ENCODE results near the gene SULF2.

Gene SULF2

GRCh38 chr20:47762699-47763268 lies 22.5 kb downstream of the SULF2 start:
- in situ Hi-C loops (cut with MboI; ENCODE audit: low sequenced_read_pairs): no loop called here

- in situ Hi-C loops (cut with MboI; ENCODE audit: low sequenced_read_pairs): no loop called here
Measured at GRCh38 chr20:47761482-47762047, 23.7 kb downstream of the SULF2 start.

- in situ Hi-C loops (cut with MboI; ENCODE audit: low sequenced_read_pairs): no loop called here
Measured at GRCh38 chr20:47760686-47761481, 24.4 kb downstream of the SULF2 start.

GRCh38 chr20:47758517-47759450 lies 26.5 kb downstream of the SULF2 start:
- in situ Hi-C loops (cut with MboI; ENCODE audit: low sequenced_read_pairs): no loop called here

GRCh38 chr20:47757145-47758035 lies 27.9 kb downstream of the SULF2 start:
- in situ Hi-C loops (cut with MboI; ENCODE audit: low sequenced_read_pairs): no loop called here

GRCh38 chr20:47754946-47755652 lies 30.2 kb downstream of the SULF2 start:
- in situ Hi-C loops (cut with MboI; ENCODE audit: low sequenced_read_pairs): no loop called here

- in situ Hi-C loops (cut with MboI; ENCODE audit: low sequenced_read_pairs): no loop called here
Measured at GRCh38 chr20:47754388-47754715, 30.9 kb downstream of the SULF2 start.

GRCh38 chr20:47753576-47754387 lies 31.5 kb downstream of the SULF2 start:
- in situ Hi-C loops (cut with MboI; ENCODE audit: low sequenced_read_pairs): no loop called here

- in situ Hi-C loops (cut with MboI; ENCODE audit: low sequenced_read_pairs): no loop called here
Measured at GRCh38 chr20:47751449-47751848, 33.8 kb downstream of the SULF2 start.

- in situ Hi-C loops (cut with MboI; ENCODE audit: low sequenced_read_pairs): no loop called here
Measured at GRCh38 chr20:47749339-47749738, 35.9 kb downstream of the SULF2 start.

GRCh38 chr20:47748823-47749222 lies 36.5 kb downstream of the SULF2 start:
- in situ Hi-C loops (cut with MboI; ENCODE audit: low sequenced_read_pairs): no loop called here

GRCh38 chr20:47748069-47748468 lies 37.2 kb downstream of the SULF2 start:
- in situ Hi-C loops (cut with MboI; ENCODE audit: low sequenced_read_pairs): no loop called here

- in situ Hi-C loops (cut with MboI; ENCODE audit: low sequenced_read_pairs): no loop called here
Measured at GRCh38 chr20:47747669-47748031, 37.6 kb downstream of the SULF2 start.

GRCh38 chr20:47744803-47745202 lies 40.5 kb downstream of the SULF2 start:
- in situ Hi-C loops (cut with MboI; ENCODE audit: low sequenced_read_pairs): no loop called here

GRCh38 chr20:47743671-47744070 lies 41.6 kb downstream of the SULF2 start:
- in situ Hi-C loops (cut with MboI; ENCODE audit: low sequenced_read_pairs): no loop called here

GRCh38 chr20:47741669-47742608 lies 43.3 kb downstream of the SULF2 start:
- in situ Hi-C loops (cut with MboI; ENCODE audit: low sequenced_read_pairs): no loop called here

GRCh38 chr20:47740862-47741184 lies 44.5 kb downstream of the SULF2 start:
- in situ Hi-C loops (cut with MboI; ENCODE audit: low sequenced_read_pairs): no loop called here

Measured in hTERT RPE-1 (cell line).